HepG2 (cell line): ENCODE measurements around the gene NXN. TPM values are rescaled to one million over a fixed set of nuclear protein-coding genes. Genes with fewer than 3 reads are reported as not detected.

Experiments used
- CCAR2 ChIP-seq: fragments of 200-400 bp; formaldehyde crosslinking; optimal IDR thresholded peaks from 2 replicates; pipeline ENCODE3; 2018; ENCODE audit warnings: low read depth, mild to moderate bottlenecking, low read length, moderate library complexity
- CSRNP1 ChIP-seq: sonication (generic); formaldehyde crosslinking; IDR thresholded peaks from 2 replicates; pipeline ENCODE4 v1.8.1; 2023; ENCODE audit warnings: mild to moderate bottlenecking, missing genetic modification reagents
- FOXK2 ChIP-seq: fragments of 450-650 bp; IDR thresholded peaks from 2 replicates; pipeline ENCODE4 v1.6.1; 2016
- GZF1 ChIP-seq: sonication (generic); formaldehyde crosslinking; IDR thresholded peaks from 2 replicates; pipeline ENCODE4 v1.5.1; 2020; ENCODE audit warnings: mild to moderate bottlenecking, missing genetic modification reagents
- HDAC6 ChIP-seq: fragments of 200-600 bp; sonication (generic); IDR thresholded peaks from 2 replicates; pipeline ENCODE4 v1.7.0; 2017; ENCODE audit warnings: mild to moderate bottlenecking, antibody characterized with exemption, low read length, low read depth
- HMG20A ChIP-seq: IDR thresholded peaks from 2 replicates; pipeline ENCODE4 v1.6.1; 2016; ENCODE audit warnings: borderline replicate concordance
- IRF1 ChIP-seq: sonication (generic); formaldehyde crosslinking; IDR thresholded peaks from 2 replicates; pipeline ENCODE4 v1.4.0; 2020; ENCODE audit warnings: low read depth, mild to moderate bottlenecking, missing genetic modification reagents
- MAFG ChIP-seq: sonication (generic); formaldehyde crosslinking; IDR thresholded peaks from 2 replicates; pipeline ENCODE4 v1.5.1; 2020; ENCODE audit warnings: mild to moderate bottlenecking, missing genetic modification reagents
- MEIS1 ChIP-seq: sonication (generic); formaldehyde crosslinking; IDR thresholded peaks from 2 replicates; pipeline ENCODE4 v1.9.0; 2021; ENCODE audit warnings: mild to moderate bottlenecking, missing genetic modification reagents, moderate library complexity, borderline replicate concordance
- MXD4 ChIP-seq: IDR thresholded peaks from 2 replicates; pipeline ENCODE4 v1.6.1; 2016; ENCODE audit warnings: mild to moderate bottlenecking, missing biosample characterization, missing genetic modification reagents
- NCOA2 ChIP-seq: sonication (generic); formaldehyde crosslinking; IDR thresholded peaks from 2 replicates; pipeline ENCODE4 v1.8.0; 2022; ENCODE audit warnings: inconsistent platforms
- NCOA5 ChIP-seq: sonication (generic); formaldehyde crosslinking; IDR thresholded peaks from 2 replicates; pipeline ENCODE4 v1.4.0; 2020; ENCODE audit warnings: missing genetic modification reagents
- RXRA ChIP-seq: sonication (generic); formaldehyde crosslinking; IDR thresholded peaks from 2 replicates; pipeline ENCODE4 v1.5.1; 2020; ENCODE audit warnings: missing genetic modification reagents
- U2AF2 ChIP-seq: fragments of 200-400 bp; formaldehyde crosslinking; IDR thresholded peaks from 2 replicates; pipeline ENCODE4 v1.6.1; 2017; ENCODE audit warnings: low read depth, mild to moderate bottlenecking, low read length
- WIZ ChIP-seq: sonication (generic); formaldehyde crosslinking; IDR thresholded peaks from 2 replicates; pipeline ENCODE4 v1.5.1; 2020; ENCODE audit warnings: mild to moderate bottlenecking, missing genetic modification reagents
- ZNF143 ChIP-seq: sonication (generic); formaldehyde crosslinking; IDR thresholded peaks from 2 replicates; pipeline ENCODE4 v1.4.0; 2020; ENCODE audit warnings: missing genetic modification reagents
- ZNF552 ChIP-seq: sonication (generic); formaldehyde crosslinking; IDR thresholded peaks from 2 replicates; pipeline ENCODE4 v1.9.0; 2022; ENCODE audit warnings: missing genetic modification reagents, mild to moderate bottlenecking, borderline replicate concordance
- ZNF564 ChIP-seq: sonication (generic); formaldehyde crosslinking; IDR thresholded peaks from 2 replicates; pipeline ENCODE4 v1.8.1; 2023; ENCODE audit warnings: mild to moderate bottlenecking, missing genetic modification reagents
- ZNF577 ChIP-seq: sonication (generic); formaldehyde crosslinking; IDR thresholded peaks from 2 replicates; pipeline ENCODE4 v1.4.0; 2020; ENCODE audit warnings: mild to moderate bottlenecking, low read depth, missing genetic modification reagents, borderline replicate concordance
- ZNF672 ChIP-seq: sonication (generic); formaldehyde crosslinking; IDR thresholded peaks from 2 replicates; pipeline ENCODE4 v1.8.1; 2022; ENCODE audit warnings: missing genetic modification reagents
- ZNF782 ChIP-seq: sonication (generic); formaldehyde crosslinking; IDR thresholded peaks from 2 replicates; pipeline ENCODE4 v1.4.0; 2020; ENCODE audit warnings: missing genetic modification reagents, mild to moderate bottlenecking, borderline replicate concordance
- ZNF788 ChIP-seq: sonication (generic); formaldehyde crosslinking; IDR thresholded peaks from 2 replicates; pipeline ENCODE4 v1.5.0; 2020; ENCODE audit warnings: mild to moderate bottlenecking, missing genetic modification reagents, borderline replicate concordance
- ZSCAN9 ChIP-seq: IDR thresholded peaks from 2 replicates; pipeline ENCODE4 v1.6.1; 2016; ENCODE audit warnings: borderline replicate concordance
- polyA plus RNA-seq, 8 experiments: library from polyadenylated mRNA; depleted of rRNA in 3 of 8; stranded (reverse) in 7 of 8; unstranded in 1 of 8; fragments of >200 nt; fragmentation: Illumina TruSeq in 4 of 8; extraction: Trizol in 4 of 8; gene quantifications; 2 replicates each; pipeline versions ENCODE4 v1.2.1 to v1.2.3, GENCODE V29; 2011 to 2016; ENCODE audit warnings: low read depth in 4 of 8, missing spikeins in 1 of 8, mixed read lengths in 1 of 8; ENCODE audit not compliant: insufficient read depth in 1 of 8
- total RNA-seq, 5 experiments: library from RNA; depleted of rRNA; stranded (reverse); fragments of >200 nt; fragmentation: Illumina TruSeq; extraction: Trizol; gene quantifications; 2 replicates each; pipeline ENCODE4 v1.2.3, GENCODE V29; 2016; ENCODE audit warnings: low read depth in 1 of 5
- TF ChIP-seq, protein P1 (sequence below): sonication (generic); formaldehyde crosslinking; IDR thresholded peaks from 2 replicates; pipeline ENCODE4 v1.5.1; 2020; ENCODE audit warnings: missing genetic modification reagents, mild to moderate bottlenecking, borderline replicate concordance
- TF ChIP-seq, protein P2 (sequence below): sonication (generic); formaldehyde crosslinking; IDR thresholded peaks from 2 replicates; pipeline ENCODE4 v1.4.0; 2020; ENCODE audit warnings: mild to moderate bottlenecking, missing genetic modification reagents

NXN gene
- total and polyA plus RNA-seq, 2 of the 13 experiments (the other 11 are each of a cell fraction or from before 2014, with no cell fraction given), result 22.2 to 24.3 TPM

GRCh38 chr17:781805-782731, 197.5 kb downstream of the NXN start, which contains the start of the genes GLOD4 and MRM3 (continued):
- TF ChIP-seq, protein P1, sequence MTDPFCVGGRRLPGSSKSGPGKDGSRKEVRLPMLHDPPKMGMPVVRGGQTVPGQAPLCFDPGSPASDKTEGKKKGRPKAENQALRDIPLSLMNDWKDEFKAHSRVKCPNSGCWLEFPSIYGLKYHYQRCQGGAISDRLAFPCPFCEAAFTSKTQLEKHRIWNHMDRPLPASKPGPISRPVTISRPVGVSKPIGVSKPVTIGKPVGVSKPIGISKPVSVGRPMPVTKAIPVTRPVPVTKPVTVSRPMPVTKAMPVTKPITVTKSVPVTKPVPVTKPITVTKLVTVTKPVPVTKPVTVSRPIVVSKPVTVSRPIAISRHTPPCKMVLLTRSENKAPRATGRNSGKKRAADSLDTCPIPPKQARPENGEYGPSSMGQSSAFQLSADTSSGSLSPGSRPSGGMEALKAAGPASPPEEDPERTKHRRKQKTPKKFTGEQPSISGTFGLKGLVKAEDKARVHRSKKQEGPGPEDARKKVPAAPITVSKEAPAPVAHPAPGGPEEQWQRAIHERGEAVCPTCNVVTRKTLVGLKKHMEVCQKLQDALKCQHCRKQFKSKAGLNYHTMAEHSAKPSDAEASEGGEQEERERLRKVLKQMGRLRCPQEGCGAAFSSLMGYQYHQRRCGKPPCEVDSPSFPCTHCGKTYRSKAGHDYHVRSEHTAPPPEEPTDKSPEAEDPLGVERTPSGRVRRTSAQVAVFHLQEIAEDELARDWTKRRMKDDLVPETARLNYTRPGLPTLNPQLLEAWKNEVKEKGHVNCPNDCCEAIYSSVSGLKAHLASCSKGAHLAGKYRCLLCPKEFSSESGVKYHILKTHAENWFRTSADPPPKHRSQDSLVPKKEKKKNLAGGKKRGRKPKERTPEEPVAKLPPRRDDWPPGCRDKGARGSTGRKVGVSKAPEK (CRISPR knock-in tag), result no peak
- TF ChIP-seq CCAR2 (no peak), RXRA (peak; percentile 86), MXD4 (peak; percentile 98), U2AF2 (no peak), CSRNP1 (no peak; the same call in 1 of the 2 replicates), ZNF672 (CRISPR knock-in tag) (0 out of 2 replicates have a peak, but pooled peaks have one; percentile 56), NCOA5 (CRISPR knock-in tag) (no peak), GZF1 (0 out of 2 replicates have a peak, but pooled peaks have one; percentile 75), MEIS1 (CRISPR knock-in tag) (no peak; the same call in 1 of the 2 replicates), IRF1 (CRISPR knock-in tag) (no peak), ZNF552 (CRISPR knock-in tag) (peak; percentile 90), ZNF788 (CRISPR knock-in tag) (peak; percentile 99), ZSCAN9 (CRISPR knock-in tag) (peak; percentile 92), FOXK2 (no peak), WIZ (CRISPR knock-in tag) (0 out of 2 replicates have a peak, but pooled peaks have one; percentile 69), ZNF782 (peak; percentile 88), HMG20A (CRISPR knock-in tag) (no peak), MAFG (CRISPR knock-in tag) (no peak), ZNF577 (CRISPR knock-in tag) (no peak), HDAC6 (no peak), ZNF564 (CRISPR knock-in tag) (peak; percentile 80; the same call in 1 of the 2 replicates), NCOA2 (CRISPR knock-in tag) (peak; percentile 47; the same call in 1 of the 2 replicates), ZNF143 (CRISPR knock-in tag) (peak; percentile 83)
- TF ChIP-seq, protein P2, sequence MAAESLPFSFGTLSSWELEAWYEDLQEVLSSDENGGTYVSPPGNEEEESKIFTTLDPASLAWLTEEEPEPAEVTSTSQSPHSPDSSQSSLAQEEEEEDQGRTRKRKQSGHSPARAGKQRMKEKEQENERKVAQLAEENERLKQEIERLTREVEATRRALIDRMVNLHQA, result no peak
